Progenitor cell of endocrine pancreas (in vitro differentiated cells): ENCODE results near the gene AQP1. TPM values are rescaled to one million over a fixed set of nuclear protein-coding genes. Genes with fewer than 3 reads are reported as not detected.

Source experiments
- DNase-seq: peaks from one replicate; pipeline ENCODE4 v3.0.0; 2021; ENCODE audit warnings: low spot score; ENCODE audit not compliant: unreplicated experiment
- H3K27ac Mint-ChIP-seq: 2 replicates; pipeline ENCODE4 v1.8.0; 2021; ENCODE audit warnings: mild to moderate bottlenecking, moderate library complexity, mixed read lengths
- H3K27me3 Mint-ChIP-seq: 2 replicates; pipeline ENCODE4 v1.8.0; 2021; ENCODE audit warnings: mixed read lengths
- H3K36me3 Mint-ChIP-seq: 2 replicates; pipeline ENCODE4 v1.8.0; 2022; ENCODE audit warnings: mixed read lengths; ENCODE audit not compliant: insufficient read depth
- H3K4me1 Mint-ChIP-seq: 2 replicates; pipeline ENCODE4 v1.8.0; 2021; ENCODE audit warnings: low read depth, mixed read lengths
- H3K4me3 Mint-ChIP-seq: 2 replicates; pipeline ENCODE4 v1.8.0; 2021; ENCODE audit warnings: low read depth, mild to moderate bottlenecking, moderate library complexity, mixed read lengths
- H3K9me3 Mint-ChIP-seq: 2 replicates; pipeline ENCODE4 v1.8.0; 2021; ENCODE audit warnings: low read depth, mixed read lengths
- CTCF ChIP-seq: fragments of 200-600 bp; sonication (generic); IDR thresholded peaks from one replicate; pipeline ENCODE4 v1.5.0; 2021; ENCODE audit warnings: antibody characterized with exemption, mild to moderate bottlenecking; ENCODE audit not compliant: unreplicated experiment
- total RNA-seq: library from RNA; stranded (reverse); gene quantifications from 2 replicates; pipeline ENCODE4 v1.2.1, GENCODE V29; 2021

The AQP1 gene
- total RNA-seq, 1 donor from 2014 or later, result 1.3 TPM

GRCh38 chr7:30871655-30872054, 40.0 kb upstream of the AQP1 start:
- Mint-ChIP-seq H3K27me3 (no peaks in the 10 kb centered on the region), H3K36me3 (peaks cover 2% of the 10 kb centered on the region)

GRCh38 chr7:30873207-30873606, 38.4 kb upstream of the AQP1 start:
- Mint-ChIP-seq H3K4me3 (no peak overlapping the region), H3K9me3 (no peaks in the 10 kb centered on the region), H3K27ac (no peak overlapping the region), H3K4me1 (no peaks in the 10 kb centered on the region), H3K36me3 (peaks cover 2% of the 10 kb centered on the region), H3K27me3 (no peaks in the 10 kb centered on the region)
- no peak for TF ChIP-seq CTCF
- DNase-seq, result no peak

More at GRCh38 chr7:30871655-30872054, 40.0 kb upstream of the AQP1 start:
- TF ChIP-seq CTCF, result no peak
- peaks cover 12% of the 10 kb centered on the region for H3K4me1 Mint-ChIP-seq
- no peak overlapping the region for H3K4me3 Mint-ChIP-seq
- DNase-seq, result no peak
- no peaks in the 10 kb centered on the region for H3K9me3 Mint-ChIP-seq
- H3K27ac Mint-ChIP-seq, result no peak overlapping the region

GRCh38 chr7:30873656-30874055, 38.0 kb upstream of the AQP1 start:
- H3K27me3 Mint-ChIP-seq, result no peaks in the 10 kb centered on the region

GRCh38 chr7:30874656-30875302, 36.9 kb upstream of the AQP1 start:
- Mint-ChIP-seq H3K27me3 (no peaks in the 10 kb centered on the region), H3K4me3 (no peak overlapping the region), H3K4me1 (peaks cover 6% of the 10 kb centered on the region), H3K9me3 (no peaks in the 10 kb centered on the region), H3K27ac (no peak overlapping the region), H3K36me3 (peaks cover 2% of the 10 kb centered on the region)
- no peak for TF ChIP-seq CTCF
- DNase-seq, result no peak

More at GRCh38 chr7:30873656-30874055, 38.0 kb upstream of the AQP1 start:
- peaks cover 2% of the 10 kb centered on the region for H3K36me3 Mint-ChIP-seq
- no peaks in the 10 kb centered on the region for H3K4me1 Mint-ChIP-seq
- no peak overlapping the region for H3K27ac Mint-ChIP-seq
- no peaks in the 10 kb centered on the region for H3K9me3 Mint-ChIP-seq
- no peak for TF ChIP-seq CTCF
- H3K4me3 Mint-ChIP-seq, result no peak overlapping the region
- DNase-seq, result no peak

- Mint-ChIP-seq H3K27ac (no peak overlapping the region), H3K4me1 (peaks cover 8% of the 10 kb centered on the region), H3K36me3 (peaks cover 2% of the 10 kb centered on the region), H3K9me3 (no peaks in the 10 kb centered on the region), H3K27me3 (peaks cover 5% of the 10 kb centered on the region), H3K4me3 (no peak overlapping the region)
- no peak for DNase-seq
- no peak for TF ChIP-seq CTCF
These were observed 34.5 kb upstream of the AQP1 start for GRCh38 chr7:30877015-30877769.
